Right kidney (tissue), 1 donor: ENCODE data around the gene EPSTI1.

Experiments used
- DNase-seq: peaks from one replicate; pipeline ENCODE4 v3.0.0-alpha.2; 2016

Gene EPSTI1

GRCh38 chr13:42847891-42848663 lies 144.0 kb downstream of the EPSTI1 start:
- DNase-seq = no peak

- DNase-seq = peak; percentile 9
Measured at GRCh38 chr13:42836930-42837690, 154.9 kb downstream of the EPSTI1 start.
